GM23248 (cell line): ENCODE measurements around the gene NFIA.

Experiments
- EZH2 ChIP-seq: fragments of 200-600 bp; sonication (generic); IDR thresholded peaks from 2 replicates; pipeline ENCODE4 v1.6.1; 2018; ENCODE audit warnings: antibody characterized with exemption, mild to moderate bottlenecking; ENCODE audit not compliant: insufficient read depth, poor library complexity, severe bottlenecking
- EZH2phosphoT487 ChIP-seq: fragments of 200-600 bp; sonication (generic); IDR thresholded peaks from 2 replicates; pipeline ENCODE4 v1.6.1; 2018; ENCODE audit warnings: antibody characterized with exemption, moderate library complexity, mild to moderate bottlenecking, low read depth; ENCODE audit not compliant: insufficient read depth

GRCh38 chr1:61332796-61333195 lies 250.4 kb downstream of the NFIA start:
- TF ChIP-seq EZH2phosphoT487 (no peak), EZH2 (no peak)
